Stimulated activated CD4-positive, alpha-beta T cell treated with anti-CD3 and anti-CD28 coated beads, Interleukin-2, amount 100 ng/mL, for 24 hours (primary cell): Measurements from ENCODE around the gene MYO7A.
"Not testable (repeated sequence)": the region's sequence is repeated elsewhere in the genome, so short reads cannot be mapped to it uniquely, and the experiment has no call there.

Experiments used
- DNase-seq, 2 donors: peaks; one replicate each; pipeline ENCODE4 v3.0.0-alpha.2; 2020

The MYO7A gene

DNA sequence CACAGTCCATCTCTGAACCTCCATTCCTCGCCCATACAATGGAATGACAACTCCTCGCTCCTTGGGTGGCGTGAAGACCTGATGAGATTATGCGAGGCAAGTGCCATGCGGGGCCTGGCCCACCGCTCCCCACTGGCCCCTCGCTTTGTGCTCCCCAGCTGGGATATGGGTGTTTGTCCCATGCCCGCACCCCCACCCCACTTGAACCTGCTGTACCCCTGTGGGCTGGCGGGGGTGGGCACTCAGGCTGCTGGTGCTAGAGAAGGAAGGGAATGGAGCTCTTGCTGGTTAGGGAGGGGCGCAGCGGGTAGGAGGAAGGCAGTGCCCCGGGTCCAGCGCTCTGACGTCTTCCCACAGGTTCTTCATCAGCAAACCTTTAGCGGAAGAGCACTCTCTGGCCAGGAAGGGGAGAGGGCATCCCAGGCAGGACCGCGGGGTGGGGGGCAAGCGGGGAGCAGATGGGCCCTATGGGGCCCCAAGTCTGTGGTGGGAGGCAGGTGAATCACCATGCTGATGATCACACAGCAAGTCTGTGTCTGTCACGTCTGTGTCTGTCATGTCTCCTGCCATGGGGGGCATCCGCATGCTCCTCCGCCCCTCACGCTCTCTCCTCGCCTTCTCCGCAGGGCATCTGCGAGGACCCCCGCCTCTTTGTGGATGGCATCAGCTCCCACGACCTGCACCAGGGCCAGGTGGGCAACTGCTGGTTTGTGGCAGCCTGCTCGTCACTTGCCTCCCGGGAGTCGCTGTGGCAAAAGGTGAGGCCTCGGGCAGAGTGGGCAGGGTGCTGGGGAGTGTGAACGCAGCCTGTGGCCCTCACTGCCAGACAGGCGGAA is 34.8 kb upstream of the MYO7A start:
- DNase-seq, result no peak

DNA sequence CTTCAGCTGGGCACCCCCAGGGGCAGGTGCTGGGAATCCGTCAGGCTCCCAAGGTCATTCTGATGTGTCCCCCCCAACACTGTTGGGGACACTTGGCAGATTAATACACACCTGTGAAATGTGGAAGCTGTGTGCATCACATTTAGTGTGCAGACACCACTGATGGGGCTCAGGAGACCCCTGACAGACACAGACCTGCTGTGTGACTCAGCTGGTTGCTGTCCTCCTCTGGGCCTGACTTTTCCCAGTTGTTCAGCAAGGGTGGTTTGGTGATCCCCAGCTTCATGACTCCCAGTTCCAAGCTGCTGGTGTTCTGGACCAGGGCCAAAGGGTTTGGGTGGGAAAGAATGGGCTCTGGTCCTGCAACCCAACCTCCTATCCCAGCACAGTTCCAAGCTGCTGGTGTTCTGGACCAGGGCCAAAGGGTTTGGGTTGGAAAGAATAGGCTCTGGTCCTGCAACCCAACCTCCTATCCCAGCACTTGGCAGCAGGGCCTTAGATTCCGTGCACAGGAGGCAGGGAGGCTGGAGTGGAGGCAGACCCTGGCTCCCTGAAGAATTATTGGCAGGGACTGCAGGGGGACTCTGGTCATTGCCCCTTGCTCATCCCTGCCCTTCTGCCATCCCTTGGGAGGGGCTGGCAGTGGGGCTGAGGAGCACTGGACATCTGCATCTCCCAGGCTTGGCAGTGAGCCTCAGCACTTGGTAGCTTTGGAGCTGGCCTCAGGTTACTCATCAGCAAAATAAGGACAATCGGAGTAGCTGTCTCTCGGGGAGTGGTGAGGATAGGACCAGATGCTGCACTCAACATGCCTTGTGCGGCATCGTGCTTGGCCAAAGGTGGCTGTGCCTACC is 33.8 kb upstream of the MYO7A start:
- DNase-seq, result no peak

DNA sequence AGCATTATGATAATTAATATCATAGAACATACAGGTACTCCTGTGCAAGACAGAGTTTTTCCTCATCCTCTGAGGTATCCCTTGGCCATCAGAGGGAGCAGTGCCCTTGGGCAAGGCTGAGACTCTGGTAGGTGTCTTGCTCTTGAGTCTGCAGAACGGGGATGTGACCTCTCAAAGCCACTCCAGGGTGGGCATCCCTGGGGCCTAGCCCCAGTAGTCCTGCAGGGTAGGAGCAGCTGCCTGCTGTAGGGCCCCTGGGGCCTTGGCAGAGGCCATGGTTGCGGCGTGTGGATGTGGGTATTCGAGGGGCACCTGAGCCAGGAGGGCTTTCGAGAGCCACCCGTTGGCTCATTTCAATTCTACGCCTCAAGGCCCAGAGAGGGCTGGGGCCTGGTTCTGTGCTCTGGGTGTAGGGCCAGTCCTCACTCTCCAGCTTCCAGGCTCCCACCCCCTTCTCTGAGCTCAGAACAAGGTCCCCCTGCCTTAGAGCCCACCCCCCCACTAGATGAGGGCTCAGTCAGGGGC is 33.1 kb upstream of the MYO7A start:
- DNase-seq, result no peak

DNA sequence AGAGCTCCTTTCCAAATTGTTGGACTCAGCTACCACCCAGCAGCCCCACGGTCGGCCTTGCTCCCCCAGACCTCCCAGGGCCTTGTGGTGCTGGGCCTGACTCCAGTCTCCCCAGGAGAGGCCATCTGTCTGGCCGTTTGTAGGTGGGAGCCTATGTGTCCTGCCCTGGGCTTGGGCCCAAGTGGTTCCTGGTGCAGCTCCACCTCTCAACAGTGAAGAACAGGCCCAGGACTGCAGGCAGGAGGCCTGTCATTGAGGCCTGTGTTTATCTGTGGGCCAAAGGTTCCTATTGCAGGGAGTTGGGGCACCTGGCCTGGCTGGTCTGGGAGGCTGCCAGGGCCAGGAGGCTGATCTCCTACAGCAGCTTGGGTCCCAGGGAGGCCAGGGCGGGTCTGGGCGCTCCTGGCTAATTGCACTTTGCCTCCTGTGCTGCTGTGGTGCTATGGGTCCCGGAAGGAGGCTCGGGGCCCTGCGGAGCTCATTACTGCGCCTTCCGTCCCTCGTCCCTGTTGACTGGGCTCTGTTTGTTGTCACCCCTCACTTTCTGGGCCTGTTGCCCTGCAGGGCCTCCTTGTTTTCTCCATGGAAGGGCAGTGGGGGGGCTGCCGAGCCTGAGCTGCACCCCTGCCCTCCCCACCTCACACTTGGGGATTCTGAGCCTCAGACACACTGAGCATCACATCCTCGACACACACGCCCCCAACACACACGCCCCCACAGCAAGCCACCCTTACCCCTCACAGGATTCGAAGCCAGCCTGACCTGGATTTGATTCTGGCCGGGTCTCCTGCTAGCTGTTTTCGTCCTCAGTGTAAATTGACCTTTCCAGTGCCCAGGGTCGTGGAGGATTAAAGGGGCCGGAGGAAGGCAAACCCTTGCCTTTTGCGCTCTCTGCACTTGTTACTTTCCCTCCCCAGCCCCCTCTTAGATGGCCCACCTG is 32.2 kb upstream of the MYO7A start:
- no peak for DNase-seq

DNA sequence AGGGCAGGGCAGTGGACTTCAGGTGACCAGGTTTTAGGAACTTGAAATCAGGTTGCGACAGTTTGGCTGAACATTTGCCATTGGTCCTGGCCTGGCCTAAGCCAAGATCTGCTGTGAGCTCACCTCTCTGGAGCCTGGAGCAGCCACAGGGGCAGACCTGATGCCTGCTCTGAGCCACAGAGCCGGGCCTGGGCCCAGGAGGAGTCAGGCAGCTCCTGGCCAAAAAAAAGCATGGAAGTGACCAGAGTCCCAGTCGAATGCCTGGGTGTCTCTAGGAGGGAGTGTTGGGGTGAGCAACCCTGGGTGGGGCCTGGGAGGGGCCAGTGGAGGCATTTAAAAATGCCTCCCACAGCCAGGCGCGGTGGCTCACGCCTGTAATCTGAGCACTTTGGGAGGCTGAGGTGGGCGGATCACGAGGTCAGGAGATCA is 31.4 kb upstream of the MYO7A start:
- no peak for DNase-seq

DNA sequence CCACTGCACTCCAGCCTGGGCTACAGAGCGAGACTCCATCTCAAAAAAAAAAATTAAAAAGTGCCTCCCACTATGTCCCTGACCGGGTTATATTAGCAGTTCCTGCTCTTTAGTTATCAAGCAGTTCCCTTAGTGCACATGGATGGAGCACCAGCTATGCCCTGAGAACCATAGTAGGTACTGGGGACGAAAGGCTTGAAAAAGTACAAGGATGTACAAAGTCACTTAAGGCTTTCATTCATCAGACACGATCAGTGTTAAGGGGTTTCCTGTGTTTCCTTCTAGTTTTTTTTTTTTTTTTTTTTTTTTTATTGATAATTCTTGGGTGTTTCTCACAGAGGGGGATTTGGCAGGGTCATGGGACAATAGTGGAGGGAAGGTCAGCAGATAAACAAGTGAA is 30.9 kb upstream of the MYO7A start:
- DNase-seq, result not testable (repeated sequence)

DNA sequence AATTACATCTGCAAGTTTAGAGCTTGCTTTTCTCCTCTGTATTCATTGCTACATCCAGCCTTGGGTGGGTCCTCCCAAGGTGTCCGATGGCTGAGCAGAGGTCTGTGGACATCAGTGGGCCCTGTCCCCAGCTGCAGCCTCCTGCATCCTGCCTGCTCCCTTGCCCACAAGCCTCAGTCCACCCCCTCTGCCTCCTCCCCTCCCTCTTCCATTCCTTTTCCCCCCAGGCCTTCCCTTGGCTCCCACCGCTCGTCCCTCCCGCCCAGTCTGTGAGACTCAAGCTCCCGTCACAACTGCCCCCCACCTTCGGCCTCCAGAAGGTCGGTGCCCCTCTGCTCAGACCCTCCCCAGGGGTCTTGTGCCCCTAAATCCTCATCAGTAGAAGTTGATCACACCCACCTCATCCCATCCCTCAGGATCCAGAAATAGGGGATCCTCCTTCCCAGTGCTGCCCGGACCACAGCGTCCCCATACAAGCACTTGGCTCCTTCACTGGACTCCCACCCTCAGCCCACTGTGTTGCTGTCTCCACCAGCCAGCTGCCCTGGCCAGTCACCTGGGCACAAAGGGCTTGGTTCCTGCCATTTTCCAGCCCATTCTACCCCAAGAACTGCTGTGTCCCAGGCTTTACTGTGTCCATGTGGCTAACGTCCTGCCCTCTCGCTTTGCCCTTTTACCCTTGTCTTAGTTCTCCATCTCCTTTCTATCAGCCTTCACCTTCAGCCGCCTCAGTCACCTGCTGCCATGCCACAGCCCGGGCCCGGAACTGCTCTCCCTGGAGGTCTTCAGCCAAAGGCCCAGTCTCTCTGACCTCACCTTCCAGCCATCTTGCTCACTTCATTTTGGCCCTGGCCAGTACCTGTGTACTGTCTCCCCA is 27.6 kb upstream of the MYO7A start:
- DNase-seq, result no peak

DNA sequence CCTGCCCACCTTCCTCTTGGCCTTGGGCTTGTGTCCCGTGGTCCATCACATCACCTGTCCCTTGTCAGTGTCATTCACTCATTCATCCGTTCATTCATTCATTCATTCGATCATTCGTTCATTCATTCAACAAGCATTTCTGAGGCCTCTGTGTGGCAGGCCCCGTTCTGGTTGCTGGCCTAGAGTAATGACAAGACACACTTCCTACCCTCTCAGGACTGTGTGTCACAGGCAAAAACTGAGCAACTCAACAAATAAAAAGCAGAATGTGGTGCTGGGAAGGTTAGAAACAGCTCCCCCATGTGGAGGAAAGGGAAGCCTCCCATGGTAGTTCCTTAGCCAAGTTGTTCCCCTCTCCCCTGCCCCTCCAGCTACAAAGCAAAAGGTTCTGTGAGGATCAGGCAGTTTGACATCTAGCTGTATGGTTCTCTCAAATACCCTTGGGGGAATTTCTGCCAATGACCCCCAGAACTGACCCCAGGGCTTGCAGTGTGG is 27.0 kb upstream of the MYO7A start:
- DNase-seq, result no peak

DNA sequence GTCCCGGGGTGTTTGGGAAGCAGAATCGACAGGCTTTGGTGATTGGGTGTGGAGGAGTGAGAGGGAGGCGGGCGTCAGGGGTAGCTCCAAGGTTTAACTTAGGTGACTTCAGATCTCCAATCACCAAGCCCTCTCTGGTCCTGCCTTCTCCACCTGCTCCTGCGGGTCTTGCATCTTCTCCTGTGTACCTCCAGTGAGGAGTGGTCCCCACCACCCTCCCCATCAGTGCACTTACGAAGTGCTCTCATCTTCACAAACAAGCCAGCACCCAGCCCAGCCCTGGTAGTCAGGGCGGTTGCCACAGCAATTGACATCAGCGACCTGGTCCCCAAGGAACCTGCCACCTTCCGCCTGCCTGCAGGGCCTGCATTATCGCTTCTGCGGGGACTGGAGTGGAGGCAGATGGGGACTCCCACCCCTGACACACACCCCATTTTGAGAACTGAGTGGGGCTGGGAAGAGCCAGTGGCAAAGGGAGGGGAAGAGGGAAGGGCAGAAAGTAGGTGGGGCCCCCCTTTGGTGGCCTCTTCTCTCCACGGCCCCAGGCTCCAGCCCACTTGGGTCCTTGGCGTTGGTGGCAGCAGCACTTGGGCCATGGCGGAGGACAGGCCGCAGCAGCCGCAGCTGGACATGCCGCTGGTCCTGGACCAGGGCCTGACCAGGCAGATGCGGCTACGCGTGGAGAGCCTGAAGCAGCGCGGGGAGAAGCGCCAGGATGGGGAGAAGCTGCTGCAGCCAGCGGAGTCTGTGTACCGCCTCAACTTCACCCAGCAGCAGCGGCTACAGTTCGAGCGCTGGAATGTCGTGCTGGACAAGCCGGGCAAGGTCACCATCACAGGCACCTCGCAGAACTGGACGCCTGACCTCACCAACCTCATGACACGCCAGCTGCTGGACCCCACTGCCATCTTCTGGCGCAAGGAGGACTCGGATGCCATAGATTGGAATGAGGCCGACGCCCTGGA is 25.5 kb upstream of the MYO7A start, which contains the start of gene OMP:
Gene OMP (plus strand): TSS at position 595 of the 965 bp plus-strand sequence. CDS start 0 bp downstream, at position 595.
- DNase-seq, result no peak

DNA sequence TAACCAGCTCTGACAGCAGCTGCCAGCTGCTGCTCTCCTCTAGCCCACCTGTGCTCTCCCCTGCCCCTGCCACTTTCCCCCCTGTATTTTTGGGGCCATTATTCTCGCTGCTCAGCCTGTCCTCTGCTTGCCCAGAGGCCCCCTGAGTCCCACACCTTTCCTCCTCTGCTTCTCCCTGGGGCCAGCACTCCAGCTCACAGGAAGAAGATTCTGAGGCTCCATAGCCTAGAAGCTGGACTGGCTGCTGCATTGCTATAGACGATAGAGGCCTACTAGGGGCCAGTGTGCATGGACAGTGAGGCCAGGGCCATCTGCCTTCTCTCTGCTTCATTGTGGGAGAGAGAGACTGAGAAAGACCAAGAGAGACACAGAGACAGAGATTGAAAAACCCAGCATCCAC is 24.7 kb upstream of the MYO7A start:
- no peak for DNase-seq

DNA sequence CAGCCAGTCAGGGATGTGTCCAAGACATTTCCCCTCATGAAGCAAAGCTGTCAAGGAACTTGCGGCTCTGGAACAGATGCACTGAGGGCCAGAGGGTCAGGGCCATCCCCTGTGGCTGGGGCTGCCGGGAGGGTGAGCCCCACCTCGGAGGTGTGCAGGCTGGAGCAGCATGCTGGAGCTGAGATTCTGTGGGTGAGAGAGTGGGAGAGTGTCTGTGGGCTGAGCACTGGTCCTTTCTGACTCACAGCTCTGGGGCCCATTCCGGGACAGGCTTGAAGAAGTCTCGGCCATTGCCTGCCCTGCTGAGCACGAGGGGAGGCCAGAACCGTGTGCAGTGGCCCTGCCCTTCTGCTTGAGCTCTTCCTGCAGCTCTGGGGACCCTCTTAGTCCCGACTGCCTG is 23.3 kb upstream of the MYO7A start:
- DNase-seq, result no peak

DNA sequence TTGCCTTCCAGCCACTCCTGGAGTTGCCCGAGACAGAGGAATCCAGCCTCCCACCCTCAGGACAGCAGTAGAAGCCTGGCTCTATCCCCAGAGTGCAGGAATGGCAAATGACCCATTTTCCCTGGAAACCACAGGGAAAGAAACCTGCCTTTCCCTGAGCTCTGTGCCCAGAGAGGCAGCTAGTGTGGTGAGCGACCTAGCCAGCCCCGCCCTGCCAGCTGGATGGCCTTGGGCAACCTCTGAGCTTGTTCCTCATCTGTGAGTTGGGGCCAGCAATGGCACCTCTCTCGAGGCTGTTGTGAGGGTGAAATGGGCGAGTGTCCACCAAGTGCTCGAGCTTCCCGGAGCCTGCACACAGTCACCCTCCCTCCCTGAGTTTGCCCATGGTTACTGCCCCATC is 21.7 kb upstream of the MYO7A start:
- DNase-seq, result no peak

DNA sequence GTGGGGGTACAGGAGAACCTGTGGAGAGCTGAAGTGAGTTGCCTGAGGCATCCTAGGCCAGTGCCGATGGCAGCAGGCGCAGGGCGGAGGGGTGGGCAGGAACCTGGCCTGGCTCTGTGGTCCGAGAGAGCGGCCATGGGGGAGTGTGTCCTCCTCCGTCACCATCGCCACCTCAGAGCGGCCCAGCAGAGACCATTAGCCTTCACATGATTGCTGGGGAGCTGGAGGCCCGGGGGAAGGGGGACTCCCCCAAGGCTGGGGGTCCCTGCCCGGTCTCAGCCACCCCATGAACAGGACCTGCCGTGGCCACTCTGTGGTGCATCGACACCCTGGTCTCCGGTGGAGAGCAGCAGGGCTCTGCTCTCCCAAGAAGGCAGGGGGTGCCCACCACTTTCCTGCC is 21.3 kb upstream of the MYO7A start:
- DNase-seq, result no peak

DNA sequence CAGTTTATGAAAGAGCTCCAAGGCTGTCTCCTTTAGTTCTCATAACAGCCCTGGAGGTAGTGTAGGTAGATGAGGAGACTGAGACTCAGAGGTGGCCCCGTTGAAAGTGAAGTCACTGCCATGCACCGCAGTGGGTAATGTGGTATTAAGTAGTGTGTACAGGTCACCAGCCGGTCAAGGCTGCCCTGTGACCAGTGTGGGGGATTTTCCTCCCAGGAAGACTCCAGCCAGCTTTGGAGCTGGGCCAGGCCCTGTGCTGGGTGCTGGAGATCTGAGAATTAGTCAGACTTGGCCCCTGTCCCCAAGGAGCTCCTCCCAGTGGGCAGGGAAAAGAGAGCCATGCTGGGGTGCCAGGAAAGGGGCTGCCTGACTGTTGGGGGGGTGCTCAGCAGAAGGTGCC is 20.1 kb upstream of the MYO7A start:
- no peak for DNase-seq

DNA sequence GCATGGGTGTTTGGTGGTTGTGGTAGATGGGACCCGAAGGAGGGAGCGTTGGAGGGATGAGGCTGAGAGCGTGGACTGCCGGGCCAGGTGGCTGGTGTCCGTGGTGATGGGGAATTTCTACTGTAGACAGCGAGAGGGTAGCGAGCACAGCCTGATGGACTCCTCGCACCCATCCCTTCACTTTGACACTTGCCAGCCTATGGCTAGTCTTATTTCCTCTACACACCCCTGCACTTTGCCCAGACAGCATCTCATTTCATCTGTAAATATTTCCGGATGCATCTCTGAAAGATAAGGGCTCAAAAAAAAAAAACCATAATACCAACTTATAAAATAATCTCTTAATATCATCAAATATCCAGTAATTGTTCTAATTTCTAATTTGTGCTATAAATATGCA is 19.6 kb upstream of the MYO7A start:
- DNase-seq, result no peak

DNA sequence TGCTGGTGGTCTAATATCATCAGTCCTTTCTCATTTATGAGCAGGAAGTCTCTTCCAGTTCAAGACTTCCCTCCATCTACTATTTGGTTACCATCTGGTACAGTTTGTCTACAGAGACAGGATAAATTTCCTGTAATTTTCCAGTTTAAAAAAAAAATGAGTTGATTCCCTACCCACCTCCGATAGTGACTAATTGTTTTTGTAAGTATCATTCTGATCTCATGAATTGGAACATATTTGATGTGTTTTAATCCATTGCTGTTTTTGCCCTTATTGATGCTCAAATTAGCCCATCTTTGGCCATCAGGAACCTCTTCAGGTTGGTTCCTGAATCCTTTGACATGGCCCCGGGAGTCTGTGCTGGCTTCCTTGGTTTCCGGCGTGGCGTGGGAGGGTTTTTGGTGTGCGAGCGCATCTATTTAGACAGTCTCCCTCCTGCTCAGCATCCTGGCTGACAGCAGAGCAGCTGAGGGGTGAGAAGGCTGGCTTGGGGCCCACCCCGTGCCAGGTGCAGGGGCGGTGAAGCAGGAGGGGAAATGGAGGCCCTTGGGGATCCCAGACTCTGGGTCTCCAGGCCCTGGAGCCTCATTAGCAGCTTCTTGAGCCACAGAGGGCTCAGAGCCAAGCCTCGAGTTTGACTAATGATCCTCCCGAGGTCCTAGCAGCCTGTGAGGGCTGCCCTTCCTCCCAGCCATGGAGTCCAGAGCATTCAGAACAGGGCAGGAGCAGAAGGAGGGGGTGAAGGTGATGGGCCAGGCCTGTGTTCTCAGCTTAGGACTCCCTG is 18.6 kb upstream of the MYO7A start:
- DNase-seq, result no peak

DNA sequence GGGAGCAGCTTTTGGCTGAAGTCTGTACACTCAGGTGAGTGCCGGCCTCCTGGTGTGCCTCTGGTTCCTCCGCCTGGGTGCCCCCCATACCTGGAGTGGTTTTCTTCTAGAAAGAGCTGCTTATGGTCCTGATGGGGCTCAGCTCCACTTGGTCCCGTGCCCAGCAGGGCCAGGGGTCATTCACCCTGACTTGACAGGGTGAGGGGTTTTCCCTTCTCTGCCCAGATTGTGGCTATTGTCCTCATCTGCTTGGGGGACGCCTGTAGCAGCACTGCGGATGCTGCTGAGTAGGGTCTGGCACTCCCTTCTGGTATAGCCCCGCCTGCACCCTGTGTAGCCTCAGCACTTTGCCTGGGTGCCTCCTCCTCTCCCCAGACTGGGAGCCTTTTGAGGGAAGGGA is 17.2 kb upstream of the MYO7A start:
- no peak for DNase-seq

DNA sequence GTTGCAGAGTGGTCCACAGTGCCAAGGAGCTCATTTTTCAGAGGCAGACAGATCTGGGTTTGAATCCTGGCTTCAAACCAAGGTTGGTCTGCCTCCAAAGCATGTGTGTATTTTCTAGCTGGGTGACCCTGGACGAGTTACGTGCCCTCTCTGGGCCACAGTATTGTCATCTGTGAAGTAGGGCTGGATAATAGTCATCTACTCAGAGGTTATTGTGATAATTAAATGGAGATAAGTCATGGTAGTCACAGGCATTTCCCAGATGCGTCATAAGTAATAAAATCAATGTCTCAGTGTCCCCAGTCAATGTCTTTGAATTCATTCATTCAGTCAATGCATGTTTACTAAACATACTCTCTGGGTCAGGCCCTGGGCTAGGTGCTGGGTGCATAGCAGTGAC is 16.8 kb upstream of the MYO7A start:
- DNase-seq, result no peak

DNA sequence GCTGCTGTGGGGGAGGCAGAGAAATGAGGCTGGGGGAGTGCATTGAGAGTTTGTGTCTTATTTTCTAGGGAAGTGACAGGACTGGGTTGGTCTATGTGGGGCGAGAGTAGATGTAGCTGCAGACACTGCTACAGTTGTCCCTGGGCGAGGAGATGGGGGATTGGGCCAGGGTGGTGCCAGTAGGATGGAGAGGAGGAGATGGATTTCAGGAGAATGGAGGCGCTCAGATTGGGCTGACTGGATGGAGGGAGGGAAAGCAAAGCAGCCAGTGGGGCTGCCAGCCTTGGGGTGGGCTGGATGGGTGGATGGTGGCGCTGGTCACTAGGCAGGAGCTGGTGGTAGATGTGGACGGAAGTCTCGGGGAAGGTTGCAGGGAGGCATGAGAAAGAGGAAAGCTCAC is 16.1 kb upstream of the MYO7A start:
- no peak for DNase-seq
